HepG2 (cell line): ENCODE data around the gene MPP3. TPM values are rescaled to one million over a fixed set of nuclear protein-coding genes. Genes with fewer than 3 reads are reported as not detected.
A peak's percentile ranks its signal among the peaks of the same experiment; 100 is the strongest.

Experiments
- ARNT2 ChIP-seq: sonication (generic); formaldehyde crosslinking; IDR thresholded peaks from 2 replicates; pipeline ENCODE4 v1.8.0; 2022; ENCODE audit warnings: mild to moderate bottlenecking, low read depth, missing genetic modification reagents, moderate library complexity
- CENPX ChIP-seq: sonication (generic); formaldehyde crosslinking; IDR thresholded peaks from 2 replicates; pipeline ENCODE4 v1.9.0; 2021; ENCODE audit warnings: mild to moderate bottlenecking, missing genetic modification reagents, moderate library complexity
- EEA1 ChIP-seq: sonication (generic); formaldehyde crosslinking; IDR thresholded peaks from 2 replicates; pipeline ENCODE4 v1.5.1; 2020; ENCODE audit warnings: mild to moderate bottlenecking, missing genetic modification reagents, borderline replicate concordance
- GATAD2A ChIP-seq: IDR thresholded peaks from 2 replicates; pipeline ENCODE4 v1.6.1; 2016
- HDAC6 ChIP-seq: fragments of 200-600 bp; sonication (generic); IDR thresholded peaks from 2 replicates; pipeline ENCODE4 v1.7.0; 2017; ENCODE audit warnings: mild to moderate bottlenecking, antibody characterized with exemption, low read length, low read depth
- HMGXB3 ChIP-seq: sonication (generic); formaldehyde crosslinking; IDR thresholded peaks from 2 replicates; pipeline ENCODE4 v1.4.0; 2020; ENCODE audit warnings: missing genetic modification reagents, borderline replicate concordance
- HOXA7 ChIP-seq: sonication (generic); formaldehyde crosslinking; IDR thresholded peaks from 2 replicates; pipeline ENCODE4 v1.8.1; 2022; ENCODE audit warnings: mild to moderate bottlenecking, missing genetic modification reagents, moderate library complexity
- IKZF1 ChIP-seq: fragments of 450-650 bp; IDR thresholded peaks from 2 replicates; pipeline ENCODE4 v1.7.1; 2016
- MXD3 ChIP-seq: IDR thresholded peaks from 2 replicates; pipeline ENCODE4 v1.6.1; 2016; ENCODE audit warnings: mild to moderate bottlenecking, missing biosample characterization, missing genetic modification reagents
- ONECUT2 ChIP-seq: sonication (generic); formaldehyde crosslinking; IDR thresholded peaks from 2 replicates; pipeline ENCODE4 v1.4.0; 2020; ENCODE audit warnings: missing genetic modification reagents
- PCBP1 ChIP-seq: fragments of 200-400 bp; formaldehyde crosslinking; IDR thresholded peaks from 2 replicates; pipeline ENCODE4 v1.6.1; 2017; ENCODE audit warnings: mild to moderate bottlenecking, low read depth, low read length, borderline replicate concordance
- SIN3B ChIP-seq: fragments of 150-350 bp; IDR thresholded peaks from 2 replicates; pipeline ENCODE4 v1.6.1; 2014; ENCODE audit warnings: low read length
- SMARCE1 ChIP-seq: fragments of 450-650 bp; IDR thresholded peaks from 2 replicates; pipeline ENCODE4 v1.6.1; 2017; ENCODE audit warnings: borderline replicate concordance
- SMYD3 ChIP-seq: sonication (generic); formaldehyde crosslinking; IDR thresholded peaks from 2 replicates; pipeline ENCODE4 v1.8.1; 2023; ENCODE audit warnings: mild to moderate bottlenecking, missing genetic modification reagents
- SRSF9 ChIP-seq: fragments of 200-400 bp; formaldehyde crosslinking; IDR thresholded peaks from 2 replicates; pipeline ENCODE4 v1.6.1; 2018; ENCODE audit warnings: borderline replicate concordance, mild to moderate bottlenecking, low read depth, low read length; ENCODE audit not compliant: insufficient read depth, poor library complexity, severe bottlenecking
- TCF7L2 ChIP-seq: IDR thresholded peaks from 2 replicates; pipeline ENCODE4 v1.6.1; 2011; ENCODE audit warnings: mild to moderate bottlenecking, low read depth, low read length, moderate library complexity
- TOE1 ChIP-seq: sonication (generic); formaldehyde crosslinking; IDR thresholded peaks from 2 replicates; pipeline ENCODE4 v1.4.0; 2020; ENCODE audit warnings: mild to moderate bottlenecking, missing genetic modification reagents
- WIZ ChIP-seq: sonication (generic); formaldehyde crosslinking; IDR thresholded peaks from 2 replicates; pipeline ENCODE4 v1.5.1; 2020; ENCODE audit warnings: mild to moderate bottlenecking, missing genetic modification reagents
- ZNF17 ChIP-seq: sonication (generic); formaldehyde crosslinking; IDR thresholded peaks from 2 replicates; pipeline ENCODE4 v1.5.0; 2020; ENCODE audit warnings: mild to moderate bottlenecking, missing genetic modification reagents
- ZNF264 ChIP-seq: sonication (generic); formaldehyde crosslinking; IDR thresholded peaks from 2 replicates; pipeline ENCODE4 v1.4.0; 2020; ENCODE audit warnings: missing genetic modification reagents
- ZNF383 ChIP-seq: sonication (generic); formaldehyde crosslinking; IDR thresholded peaks from 2 replicates; pipeline ENCODE4 v1.4.0; 2020; ENCODE audit warnings: missing genetic modification reagents, mild to moderate bottlenecking, borderline replicate concordance
- ZNF501 ChIP-seq: sonication (generic); formaldehyde crosslinking; IDR thresholded peaks from 2 replicates; pipeline ENCODE4 v1.5.1; 2020; ENCODE audit warnings: mild to moderate bottlenecking, moderate library complexity, missing genetic modification reagents
- ZNF549 ChIP-seq: sonication (generic); formaldehyde crosslinking; IDR thresholded peaks from 2 replicates; pipeline ENCODE4 v1.5.0; 2020; ENCODE audit warnings: missing genetic modification reagents
- ZNF558 ChIP-seq: sonication (generic); formaldehyde crosslinking; IDR thresholded peaks from 2 replicates; pipeline ENCODE4 v1.9.0; 2022; ENCODE audit warnings: mild to moderate bottlenecking, missing genetic modification reagents, borderline replicate concordance
- ZNF589 ChIP-seq: sonication (generic); formaldehyde crosslinking; conservative IDR thresholded peaks from 2 replicates; pipeline ENCODE4 v1.8.0; 2022; ENCODE audit warnings: mild to moderate bottlenecking, moderate library complexity, missing genetic modification reagents
- ZNF629 ChIP-seq: sonication (generic); formaldehyde crosslinking; conservative IDR thresholded peaks from 2 replicates; pipeline ENCODE4 v1.5.0; 2020; ENCODE audit warnings: missing genetic modification reagents
- ZNF780A ChIP-seq: sonication (generic); formaldehyde crosslinking; IDR thresholded peaks from 2 replicates; pipeline ENCODE4 v1.8.0; 2022; ENCODE audit warnings: mild to moderate bottlenecking, missing genetic modification reagents, moderate library complexity
- polyA plus RNA-seq, 8 experiments: library from polyadenylated mRNA; depleted of rRNA in 3 of 8; stranded (reverse) in 7 of 8; unstranded in 1 of 8; fragments of >200 nt; fragmentation: Illumina TruSeq in 4 of 8; extraction: Trizol in 4 of 8; gene quantifications; 2 replicates each; pipeline versions ENCODE4 v1.2.1 to v1.2.3, GENCODE V29; 2011 to 2016; ENCODE audit warnings: low read depth in 4 of 8, missing spikeins in 1 of 8, mixed read lengths in 1 of 8; ENCODE audit not compliant: insufficient read depth in 1 of 8
- total RNA-seq, 5 experiments: library from RNA; depleted of rRNA; stranded (reverse); fragments of >200 nt; fragmentation: Illumina TruSeq; extraction: Trizol; gene quantifications; 2 replicates each; pipeline ENCODE4 v1.2.3, GENCODE V29; 2016; ENCODE audit warnings: low read depth in 1 of 5
- TF ChIP-seq, protein P1 (sequence below): conservative IDR thresholded peaks from 2 replicates; pipeline ENCODE4 v1.6.1; 2018; ENCODE audit warnings: missing genetic modification reagents

MPP3 gene
- total and polyA plus RNA-seq, 2 of the 13 experiments (the other 11 are each of a cell fraction or from before 2014, with no cell fraction given): 0.91 to 1.8 TPM

DNA sequence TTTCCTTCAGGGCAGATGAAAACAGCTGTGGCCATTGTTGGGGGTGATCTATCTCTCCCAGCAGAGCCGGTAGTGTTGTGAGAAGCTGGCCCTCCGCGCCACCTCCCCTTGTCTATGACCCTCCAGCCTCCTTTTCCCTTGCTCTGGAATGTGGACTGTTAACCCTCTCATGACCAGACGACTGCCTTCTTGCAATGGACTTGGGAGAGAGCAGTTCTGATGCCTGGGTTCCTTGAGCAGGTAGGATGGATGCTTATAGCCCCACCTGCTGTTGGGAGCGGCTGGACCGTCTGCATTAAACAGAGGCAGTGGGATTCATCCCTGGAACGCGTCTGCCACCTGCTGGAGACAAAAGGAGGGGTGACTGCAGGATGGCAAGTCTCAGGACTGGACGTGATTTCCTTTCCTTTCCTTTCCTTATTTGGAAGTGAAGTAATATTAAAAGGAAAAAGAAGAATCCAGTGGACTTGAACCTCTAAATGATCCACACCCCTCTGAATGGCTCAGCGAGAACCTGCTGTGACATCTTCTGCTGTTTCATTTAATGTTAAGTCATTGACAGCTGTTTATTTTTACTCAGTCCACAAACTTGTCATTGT is 72.6 kb downstream of the MPP3 start (continued):
- TF ChIP-seq TCF7L2: no peak
- no peak for TF ChIP-seq SRSF9
- no peak for TF ChIP-seq SIN3B
- no peak for TF ChIP-seq ZNF629 (CRISPR knock-in tag)
- no peak for TF ChIP-seq ZNF558 (CRISPR knock-in tag)
- TF ChIP-seq ZNF383 (CRISPR knock-in tag): no peak
- no peak for TF ChIP-seq EEA1 (CRISPR knock-in tag)
- TF ChIP-seq WIZ: no peak
- TF ChIP-seq HMGXB3: peak; percentile 87
- TF ChIP-seq HOXA7 (CRISPR knock-in tag): no peak
- no peak; the same call in 1 of the 2 replicates for TF ChIP-seq SMYD3 (CRISPR knock-in tag)
- TF ChIP-seq HDAC6: no peak
- TF ChIP-seq ZNF264 (CRISPR knock-in tag): no peak
- no peak for TF ChIP-seq ONECUT2 (CRISPR knock-in tag)
- no peak for TF ChIP-seq ZNF589 (CRISPR knock-in tag)
- peak; percentile 85 for TF ChIP-seq GATAD2A (CRISPR knock-in tag)
- TF ChIP-seq, protein P1, sequence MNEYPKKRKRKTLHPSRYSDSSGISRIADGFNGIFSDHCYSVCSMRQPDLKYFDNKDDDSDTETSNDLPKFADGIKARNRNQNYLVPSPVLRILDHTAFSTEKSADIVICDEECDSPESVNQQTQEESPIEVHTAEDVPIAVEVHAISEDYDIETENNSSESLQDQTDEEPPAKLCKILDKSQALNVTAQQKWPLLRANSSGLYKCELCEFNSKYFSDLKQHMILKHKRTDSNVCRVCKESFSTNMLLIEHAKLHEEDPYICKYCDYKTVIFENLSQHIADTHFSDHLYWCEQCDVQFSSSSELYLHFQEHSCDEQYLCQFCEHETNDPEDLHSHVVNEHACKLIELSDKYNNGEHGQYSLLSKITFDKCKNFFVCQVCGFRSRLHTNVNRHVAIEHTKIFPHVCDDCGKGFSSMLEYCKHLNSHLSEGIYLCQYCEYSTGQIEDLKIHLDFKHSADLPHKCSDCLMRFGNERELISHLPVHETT (CRISPR knock-in tag): no peak
- TF ChIP-seq ARNT2 (CRISPR knock-in tag): 0 out of 2 replicates have a peak, but pooled peaks have one; percentile 40
- 0 out of 2 replicates have a peak, but pooled peaks have one; percentile 27 for TF ChIP-seq MXD3
- TF ChIP-seq ZNF780A: no peak
- TF ChIP-seq SMARCE1: no peak
- no peak for TF ChIP-seq PCBP1
- no peak for TF ChIP-seq IKZF1
- no peak for TF ChIP-seq ZNF549 (CRISPR knock-in tag)
- no peak for TF ChIP-seq ZNF17
- TF ChIP-seq ZNF501 (CRISPR knock-in tag): peak; percentile 89
- no peak for TF ChIP-seq TOE1 (CRISPR knock-in tag)
- TF ChIP-seq CENPX (CRISPR knock-in tag): no peak
